ENCODE results near the gene TRMT112.

TRMT112 gene

GRCh38 chr11:64317325-64317960 is at the start of gene TRMT112:
Gene TRMT112, minus strand, starts transcription at chr11:64317559. Its CDS starts 33 bp downstream, at chr11:64317526.
- DNase-seq = peak; percentile 92 to 96

- no peak for DNase-seq
Observed at GRCh38 chr11:64366751-64367150, 49.4 kb upstream of the TRMT112 start.

- DNase-seq = no peak
Observed at GRCh38 chr11:64364911-64365310, 47.6 kb upstream of the TRMT112 start.

- DNase-seq = no peak
Observed at GRCh38 chr11:64364435-64364834, 47.1 kb upstream of the TRMT112 start.

- DNase-seq = no peak
Observed at GRCh38 chr11:64362339-64362738, 45.0 kb upstream of the TRMT112 start.

GRCh38 chr11:64361659-64362058 is 44.3 kb upstream of the TRMT112 start:
- no peak for DNase-seq

- no peak for DNase-seq
Observed at GRCh38 chr11:64360448-64360921, 43.1 kb upstream of the TRMT112 start.

GRCh38 chr11:64359712-64360445 is 42.5 kb upstream of the TRMT112 start:
- no peak for DNase-seq

- DNase-seq = no peak
Observed at GRCh38 chr11:64358907-64359711, 41.8 kb upstream of the TRMT112 start, which contains the start of gene RPS6KA4. Gene RPS6KA4, plus strand, starts transcription at chr11:64359162. Its CDS starts 74 bp downstream, at chr11:64359236.

GRCh38 chr11:64358536-64358906 is 41.2 kb upstream of the TRMT112 start:
- no peak for DNase-seq

- no peak for DNase-seq
Observed at GRCh38 chr11:64357904-64358535, 40.7 kb upstream of the TRMT112 start.

GRCh38 chr11:64357446-64357845 is 40.1 kb upstream of the TRMT112 start:
- DNase-seq = no peak

GRCh38 chr11:64356498-64357411 is 39.4 kb upstream of the TRMT112 start:
- no peak for DNase-seq

GRCh38 chr11:64355078-64355940 is 38.0 kb upstream of the TRMT112 start:
- DNase-seq = no peak

- DNase-seq = no peak
Observed at GRCh38 chr11:64353715-64354506, 36.6 kb upstream of the TRMT112 start.

GRCh38 chr11:64352995-64353714 is 35.8 kb upstream of the TRMT112 start:
- DNase-seq = no peak

GRCh38 chr11:64352099-64352994 is 35.0 kb upstream of the TRMT112 start:
- DNase-seq = no peak

- no peak for DNase-seq
Observed at GRCh38 chr11:64351136-64351631, 33.8 kb upstream of the TRMT112 start.
